Renal pelvis (tissue), 4 donors: Measurements from ENCODE around the gene NOL8. TPM values are rescaled to one million over a fixed set of nuclear protein-coding genes. Genes with fewer than 3 reads are reported as not detected.

Experiments
- DNase-seq: peaks from one replicate; pipeline ENCODE4 v3.0.0-alpha.2; 2013
- polyA plus RNA-seq, 3 donors: library from polyadenylated mRNA; unstranded; fragments of 120-200 nt; gene quantifications; one replicate each; pipeline ENCODE4 v1.2.1, GENCODE V29; 2013; ENCODE audit not compliant: insufficient read length in 3 of 3

NOL8 gene
- polyA plus RNA-seq, 3 donors, result 42.1 to 57.1 (median 48.5) TPM

DNA sequence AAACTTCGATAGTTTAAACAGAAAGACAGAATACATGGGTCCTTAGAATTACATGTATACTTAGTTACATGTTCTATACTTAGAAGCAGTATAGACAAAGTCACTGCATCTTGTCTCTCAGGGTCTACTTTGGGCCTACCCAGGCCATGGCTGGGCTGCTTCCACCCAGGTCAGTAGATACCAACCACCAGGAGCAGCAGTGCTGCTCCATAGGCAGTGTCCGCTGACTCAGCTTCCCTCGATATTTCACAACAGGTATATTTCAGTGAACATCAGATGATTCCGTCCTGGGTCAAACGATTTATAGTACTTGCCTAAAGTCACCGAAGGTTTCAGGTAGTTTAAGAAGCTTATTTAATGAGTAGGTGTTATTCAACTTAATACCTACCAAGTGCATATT is 49.6 kb downstream of the NOL8 start:
- DNase-seq, result no peak

DNA sequence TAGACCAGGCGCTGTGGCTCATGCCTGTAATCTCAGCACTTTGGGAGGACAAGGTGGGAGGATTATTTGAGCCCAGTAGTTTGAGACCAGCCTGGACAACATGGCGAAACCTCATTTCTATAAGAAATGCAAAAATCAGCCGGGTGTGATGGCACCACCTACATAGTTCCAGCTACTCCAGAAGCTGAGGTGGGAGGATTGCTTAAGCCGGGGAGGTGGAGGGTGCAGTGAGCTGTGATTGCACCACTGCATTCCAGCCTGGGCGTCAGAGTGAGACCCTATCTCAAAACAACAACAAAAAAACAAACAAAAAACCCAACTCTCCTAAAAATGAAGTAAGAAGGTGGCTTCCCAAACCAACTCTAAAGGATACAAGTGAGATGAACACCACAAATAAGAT is 54.6 kb downstream of the NOL8 start:
- no peak for DNase-seq

DNA sequence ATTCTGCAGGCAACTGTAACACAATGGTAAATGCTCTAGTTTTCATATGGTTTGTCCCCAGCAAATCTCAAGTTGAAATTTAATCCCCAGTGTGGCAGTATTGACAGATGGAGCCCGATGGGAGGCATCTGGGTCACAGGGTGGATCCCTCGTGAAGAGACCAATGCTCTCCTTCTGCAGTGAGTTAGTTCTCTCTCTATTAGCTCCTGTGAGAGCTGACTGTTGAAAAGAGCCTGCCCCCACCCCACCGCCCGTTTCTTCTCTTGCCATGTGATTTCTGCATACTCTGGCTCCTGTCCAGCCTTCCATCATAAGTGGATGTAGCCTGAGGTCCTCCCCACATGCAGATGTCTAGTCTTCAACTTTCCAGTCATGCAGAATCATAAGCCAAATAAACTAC is 58.7 kb downstream of the NOL8 start:
- no peak for DNase-seq

DNA sequence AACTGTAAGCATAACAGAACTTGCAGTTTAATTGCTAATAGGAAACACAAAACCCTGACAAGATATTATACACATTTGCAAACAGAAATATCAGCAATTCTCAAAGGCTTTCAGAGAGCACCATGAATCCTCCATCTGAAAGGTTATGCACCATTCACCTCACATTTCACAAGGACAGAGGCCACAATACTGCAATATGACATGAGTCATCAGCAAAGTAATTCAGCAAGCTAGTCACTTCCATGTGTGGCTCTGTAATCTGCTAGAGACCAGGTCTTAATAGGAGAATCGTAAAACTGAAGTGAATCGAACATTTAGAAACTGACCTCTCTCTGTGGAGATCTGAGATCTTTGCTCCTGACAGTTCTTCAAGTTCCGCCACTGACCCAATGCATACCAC is 60.0 kb downstream of the NOL8 start:
- no peak for DNase-seq

DNA sequence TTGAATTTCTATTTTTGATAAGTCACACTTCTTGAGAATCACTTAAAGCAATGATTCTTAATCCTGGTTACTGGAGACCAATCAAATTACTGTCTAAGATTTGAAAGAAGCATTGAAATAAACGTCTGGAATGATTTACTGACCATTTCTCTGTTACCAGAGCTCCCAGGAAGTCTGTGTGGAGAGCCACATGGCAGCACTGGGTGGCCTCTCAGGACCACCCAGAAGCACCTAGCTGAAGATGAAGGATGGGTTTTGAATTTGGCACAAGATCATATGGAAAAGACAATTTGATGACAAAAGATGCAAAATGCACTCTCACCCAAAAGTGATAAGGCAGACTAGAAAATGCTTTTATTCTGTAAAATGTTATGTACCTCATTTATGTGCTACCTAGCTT is 62.0 kb downstream of the NOL8 start:
- DNase-seq, result no peak

DNA sequence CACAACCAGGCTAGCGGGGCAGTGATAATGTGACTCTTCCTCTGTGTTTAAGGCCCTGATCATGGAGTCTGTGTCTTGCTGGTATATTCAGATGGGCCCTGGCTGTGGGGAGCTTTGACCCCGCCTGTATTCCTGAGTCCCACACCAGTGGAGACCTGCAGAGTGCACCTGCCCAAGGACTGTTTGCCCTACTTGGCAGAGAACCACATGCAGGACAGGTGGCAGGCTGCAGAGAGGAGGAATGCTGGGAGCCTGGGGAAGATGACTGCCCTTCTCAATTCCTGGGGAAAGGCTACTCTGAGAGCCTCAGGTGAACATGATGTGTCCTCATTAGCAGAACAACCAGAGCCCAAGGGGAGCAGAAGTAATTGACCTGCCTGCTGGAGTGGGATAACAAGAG is 67.8 kb downstream of the NOL8 start:
- DNase-seq, result no peak

DNA sequence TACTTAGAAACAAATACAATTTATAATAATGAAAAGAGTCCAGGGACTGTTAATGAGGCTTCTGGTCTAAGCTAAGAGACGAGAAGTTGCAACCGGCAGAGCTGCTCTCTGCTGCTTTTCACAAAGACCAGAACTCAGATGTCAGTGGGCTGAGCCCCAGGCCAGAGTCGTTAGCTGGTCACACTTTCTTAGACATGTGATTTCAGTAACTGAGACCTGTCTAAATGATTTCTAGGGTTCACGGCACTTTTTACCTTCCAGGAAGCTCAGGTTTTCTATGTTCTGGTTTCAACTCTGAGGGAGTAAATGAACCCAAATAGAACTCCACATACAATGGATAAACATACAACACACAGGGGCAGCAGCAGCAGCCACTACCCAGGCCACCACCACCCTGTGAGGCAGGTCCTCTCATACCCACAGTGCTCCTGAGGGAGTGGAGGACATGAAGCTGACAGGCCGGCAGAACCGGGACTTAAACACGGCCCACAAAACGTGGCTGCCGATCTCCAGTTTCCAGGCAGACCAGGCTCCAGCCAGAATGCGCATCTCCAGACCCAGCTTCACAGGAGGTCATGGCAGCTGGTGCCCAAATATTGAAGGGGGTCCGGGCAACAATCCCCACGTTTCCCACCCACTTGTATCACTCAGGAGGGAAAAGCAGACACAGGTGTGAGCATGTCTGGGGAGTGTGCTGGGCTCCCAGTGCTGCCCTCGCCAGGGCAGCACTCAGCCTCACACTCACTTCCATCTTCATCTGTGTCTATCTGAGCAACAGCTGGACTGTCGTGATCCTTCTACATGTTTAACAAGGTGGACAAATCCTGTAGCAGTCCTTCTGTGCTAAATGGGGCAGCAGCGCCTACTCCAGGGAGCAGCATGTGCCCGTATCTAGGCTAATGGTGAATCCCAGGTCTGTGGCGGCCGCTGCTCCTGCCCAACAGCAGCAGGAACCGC is 70.5 kb downstream of the NOL8 start:
- peak; percentile 73 for DNase-seq

DNA sequence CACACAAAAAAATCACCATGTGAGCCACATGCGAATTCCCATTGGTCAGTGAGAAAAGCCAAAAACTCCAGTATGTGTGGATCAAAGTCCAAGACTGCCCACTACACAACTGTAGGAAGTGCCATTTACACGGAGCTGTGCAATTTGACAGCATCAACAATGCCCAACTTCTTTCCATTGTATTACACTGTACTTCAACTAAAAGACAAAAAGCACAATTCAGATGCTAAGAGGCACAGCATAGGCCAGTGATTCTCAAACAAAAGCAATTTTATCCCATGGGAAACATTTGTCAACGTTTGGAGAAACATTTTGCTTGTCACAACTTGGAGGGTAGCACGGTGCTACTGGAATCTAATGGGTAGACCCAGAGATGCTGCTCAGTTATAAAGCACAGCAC is 71.5 kb downstream of the NOL8 start:
- DNase-seq, result no peak

DNA sequence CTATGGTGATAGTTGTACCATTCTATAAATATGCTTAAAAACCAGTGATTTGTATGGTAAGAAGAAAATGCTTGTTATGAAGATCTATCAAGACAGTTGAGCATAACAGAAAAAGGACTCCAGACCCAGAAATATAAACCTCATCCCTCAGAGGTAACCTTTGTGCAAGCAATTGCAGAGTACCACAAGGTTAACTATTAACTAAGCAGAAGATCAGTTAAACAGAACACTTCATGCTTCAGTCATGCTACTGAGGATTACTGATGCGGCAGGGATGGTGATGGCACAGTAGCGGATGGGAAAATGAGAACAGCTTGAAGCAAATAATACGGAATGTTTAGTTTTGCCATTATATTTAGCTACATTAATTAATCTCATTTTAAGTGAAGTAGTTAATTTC is 77.2 kb downstream of the NOL8 start:
- no peak for DNase-seq

Other genes starting within 250 kb of the NOL8 start
- gene SPTLC1, start 209.9 kb downstream of the NOL8 start, polyA plus RNA-seq, result 10 to 100 TPM; 85.5 to 97.6 (median 91.7) TPM
- gene IARS1, start 31.7 kb downstream of the NOL8 start, polyA plus RNA-seq, result 100 to 1,000 TPM in 2 of 3 donors, 10 to 100 TPM in 1; 96.5 to 115 (median 114) TPM
- 1 to 10 TPM; 5.3 to 8.4 (median 5.9) TPM for gene CENPP, start 603 bp upstream of the NOL8 start, polyA plus RNA-seq
- gene OGN, start 79.2 kb upstream of the NOL8 start, polyA plus RNA-seq, result 10 to 100 TPM; 28.7 to 65.2 (median 40.6) TPM
- 1 to 10 TPM in 1 of 3 donors, under 1 TPM in 2; 0.30 to 1.5 (median 0.99) TPM for gene OMD, start 99.1 kb upstream of the NOL8 start, polyA plus RNA-seq
- gene ASPN, start 157.2 kb upstream of the NOL8 start, polyA plus RNA-seq, result 10 to 100 TPM in 1 of 3 donors, 1 to 10 TPM in 2; 8.4 to 14.7 (median 10.0) TPM
- 10 to 100 TPM; 10.5 to 14.1 (median 12.2) TPM for gene ECM2, start 210.6 kb upstream of the NOL8 start, polyA plus RNA-seq